Mesenchymal stem cell (in vitro differentiated cells and primary cell): ENCODE data around the gene SPNS2.

Source experiments
- DNase-seq: peaks from one replicate; pipeline ENCODE4 v3.0.0-alpha.2; 2013
- H2AFZ ChIP-seq: one replicate; pipeline ENCODE4 v1.6.1; 2013; ENCODE audit warnings: low read depth, mild to moderate bottlenecking, control low read depth, inconsistent platforms, low read length, moderate library complexity
- H2AK5ac ChIP-seq: 2 replicates; pipeline ENCODE4 v1.6.1; 2013; ENCODE audit warnings: low read length, moderate library complexity, mild to moderate bottlenecking, inconsistent platforms; ENCODE audit not compliant: severe bottlenecking
- H2BK120ac ChIP-seq: one replicate; pipeline ENCODE4 v1.6.1; 2013; ENCODE audit warnings: low read depth, mild to moderate bottlenecking, inconsistent platforms, low read length, moderate library complexity
- H2BK12ac ChIP-seq, 2 experiments: one replicate each; pipeline ENCODE4 v1.6.1; 2013; ENCODE audit warnings: inconsistent platforms in 2 of 2, low read length in 2 of 2, mild to moderate bottlenecking in 2 of 2, moderate library complexity in 2 of 2, control low read depth in 1 of 2
- H2BK15ac ChIP-seq: one replicate; pipeline ENCODE4 v1.6.1; 2013; ENCODE audit warnings: mild to moderate bottlenecking, low read depth, inconsistent platforms; ENCODE audit not compliant: poor library complexity, severe bottlenecking
- H2BK5ac ChIP-seq: 2 replicates; pipeline ENCODE4 v1.6.1; 2013; ENCODE audit warnings: low read depth, mild to moderate bottlenecking, low read length, control low read depth, inconsistent platforms; ENCODE audit not compliant: poor library complexity, severe bottlenecking
- H3K14ac ChIP-seq, 2 experiments: one replicate each; pipeline ENCODE4 v1.6.1; 2013; ENCODE audit warnings: inconsistent platforms in 2 of 2, low read length in 2 of 2, control low read depth in 1 of 2, mild to moderate bottlenecking in 1 of 2, moderate library complexity in 1 of 2
- H3K18ac ChIP-seq, 2 experiments: one replicate each; pipeline ENCODE4 v1.6.1; 2013; ENCODE audit warnings: inconsistent platforms in 2 of 2, low read length in 2 of 2, control low read depth in 1 of 2, low read depth in 1 of 2, mild to moderate bottlenecking in 1 of 2
- H3K23ac ChIP-seq, 2 experiments: one replicate each; pipeline ENCODE4 v1.6.1; 2013; ENCODE audit warnings: inconsistent platforms in 2 of 2, low read length in 2 of 2, mild to moderate bottlenecking in 2 of 2, moderate library complexity in 2 of 2, control low read depth in 1 of 2
- H3K27ac ChIP-seq: 2 replicates; pipeline ENCODE4 v1.5.1; 2013; ENCODE audit warnings: mild to moderate bottlenecking, moderate library complexity, low read length, control low read depth, inconsistent platforms; ENCODE audit not compliant: poor library complexity, severe bottlenecking
- H3K27me3 ChIP-seq, 2 experiments: 2 replicates each; pipeline versions ENCODE4 v1.6.1 to v1.7.0; 2013; ENCODE audit warnings: low read length in 2 of 2, mild to moderate bottlenecking in 2 of 2, moderate library complexity in 2 of 2, control low read depth in 1 of 2, inconsistent platforms in 1 of 2; ENCODE audit not compliant: control insufficient read depth in 1 of 2, insufficient read depth in 1 of 2
- H3K36me3 ChIP-seq, 2 experiments: 2 replicates each; pipeline versions ENCODE4 v1.6.1 to v1.7.0; 2013; ENCODE audit warnings: low read length in 2 of 2, control low read depth in 1 of 2, inconsistent platforms in 1 of 2, low read depth in 1 of 2, mild to moderate bottlenecking in 1 of 2; ENCODE audit not compliant: insufficient read depth in 2 of 2, control insufficient read depth in 1 of 2
- H3K4ac ChIP-seq, 2 experiments: one replicate each; pipeline ENCODE4 v1.6.1; 2013; ENCODE audit warnings: inconsistent platforms in 2 of 2, low read length in 2 of 2, mild to moderate bottlenecking in 2 of 2, moderate library complexity in 2 of 2, control low read depth in 1 of 2, low read depth in 1 of 2
- H3K4me1 ChIP-seq: 2 replicates; pipeline ENCODE4 v1.6.1; 2013; ENCODE audit warnings: low read depth, low read length, control low read depth; ENCODE audit not compliant: control insufficient read depth, insufficient read depth
- H3K4me2 ChIP-seq: 2 replicates; pipeline ENCODE4 v1.6.1; 2013; ENCODE audit warnings: low read length, mild to moderate bottlenecking, inconsistent platforms; ENCODE audit not compliant: poor library complexity, severe bottlenecking
- H3K4me3 ChIP-seq, 2 experiments: 2 replicates each; pipeline versions ENCODE4 v1.5.1 to v1.7.0; 2013; ENCODE audit warnings: low read length in 2 of 2, mild to moderate bottlenecking in 2 of 2, control low read depth in 1 of 2, low read depth in 1 of 2; ENCODE audit not compliant: insufficient read depth in 1 of 2
- H3K79me1 ChIP-seq: replicated peaks from 2 replicates; pipeline ENCODE4 v1.6.1; 2013; ENCODE audit warnings: mild to moderate bottlenecking, control low read depth, low read length, inconsistent platforms; ENCODE audit not compliant: poor library complexity, severe bottlenecking
- H3K9ac ChIP-seq: 2 replicates; pipeline ENCODE4 v1.7.0; 2013; ENCODE audit warnings: mild to moderate bottlenecking, low read length, moderate library complexity
- H3K9me3 ChIP-seq: 2 replicates; pipeline ENCODE4 v1.7.0; 2013; ENCODE audit warnings: mild to moderate bottlenecking, low read length; ENCODE audit not compliant: control insufficient read depth
- H4K8ac ChIP-seq: one replicate; pipeline ENCODE4 v1.6.1; 2013; ENCODE audit warnings: inconsistent platforms, mild to moderate bottlenecking, low read length, moderate library complexity
- H4K91ac ChIP-seq: one replicate; pipeline ENCODE4 v1.6.1; 2013; ENCODE audit warnings: mild to moderate bottlenecking, low read length, inconsistent platforms
- WGBS: methylation state at CpG from one replicate; pipeline ENCODE4 v1.1.7; 2013; ENCODE audit warnings: mixed read lengths; 5-methylcytosine and 5-hydroxymethylcytosine counted together

Gene SPNS2

GRCh38 chr17:4502466-4503154 lies 3.9 kb downstream of the SPNS2 start:
- Histone ChIP-seq H4K8ac (no peak overlapping the region), H2AFZ (no peak overlapping the region), H3K9me3 (no peaks in the 10 kb centered on the region), H3K27me3 (peaks cover 48 to 81% of the 10 kb centered on the region in 2 experiments), H3K4me3 (no peak overlapping the region), H3K36me3 (peaks cover 0 to 18% of the 10 kb centered on the region in 2 experiments), H2BK120ac (no peak overlapping the region), H3K79me1 (no peaks in the 10 kb centered on the region), H3K27ac (no peak overlapping the region), H2AK5ac (no peak overlapping the region), H3K4me1 (peaks cover 37% of the 10 kb centered on the region), H2BK5ac (no peak overlapping the region), H3K23ac (no peak overlapping the region), H3K4ac (no peak overlapping the region), H3K4me2 (no peak overlapping the region), H2BK12ac (no peak overlapping the region), H3K18ac (no peak overlapping the region), H2BK15ac (no peak overlapping the region), H4K91ac (no peak overlapping the region), H3K9ac (no peak overlapping the region), H3K14ac (no peak overlapping the region)
- WGBS: 64% methylated on average over 17 of the region's 18 CpGs
- DNase-seq: no peak

GRCh38 chr17:4503283-4504025 lies 4.8 kb downstream of the SPNS2 start:
- H3K18ac ChIP-seq: no peak overlapping the region
- H3K4ac ChIP-seq: no peak overlapping the region
- no peak overlapping the region for H3K23ac ChIP-seq
- H2AFZ ChIP-seq: no peak overlapping the region
- no peak overlapping the region for H2AK5ac ChIP-seq
- H4K91ac ChIP-seq: no peak overlapping the region
- no peak for DNase-seq
- H3K27me3 ChIP-seq: peaks cover 48 to 77% of the 10 kb centered on the region in 2 experiments
- H3K27ac ChIP-seq: no peak overlapping the region
- no peak overlapping the region for H2BK5ac ChIP-seq
- no peaks in the 10 kb centered on the region for H3K79me1 ChIP-seq
- 46% methylated on average over 2 of the region's 4 CpGs for WGBS
- H3K36me3 ChIP-seq: peaks cover 0 to 22% of the 10 kb centered on the region in 2 experiments
- H3K9me3 ChIP-seq: no peaks in the 10 kb centered on the region
- H3K14ac ChIP-seq: no peak overlapping the region
- H3K9ac ChIP-seq: no peak overlapping the region
- H3K4me1 ChIP-seq: peaks cover 28% of the 10 kb centered on the region
- no peak overlapping the region for H2BK12ac ChIP-seq
- no peak overlapping the region for H3K4me3 ChIP-seq
- H4K8ac ChIP-seq: no peak overlapping the region
- no peak overlapping the region for H2BK120ac ChIP-seq
- no peak overlapping the region for H2BK15ac ChIP-seq
- no peak overlapping the region for H3K4me2 ChIP-seq

GRCh38 chr17:4504188-4504587 lies 5.5 kb downstream of the SPNS2 start:
- Histone ChIP-seq H4K8ac (no peak overlapping the region), H3K9me3 (no peaks in the 10 kb centered on the region), H2BK12ac (no peak overlapping the region), H3K4ac (no peak overlapping the region), H3K79me1 (no peaks in the 10 kb centered on the region), H3K14ac (no peak overlapping the region), H3K27me3 (peaks cover 49 to 81% of the 10 kb centered on the region in 2 experiments), H3K18ac (no peak overlapping the region), H2BK5ac (no peak overlapping the region), H2BK120ac (no peak overlapping the region), H3K4me3 (no peak overlapping the region), H2AFZ (no peak overlapping the region), H3K9ac (no peak overlapping the region), H3K36me3 (peaks cover 0 to 22% of the 10 kb centered on the region in 2 experiments), H3K4me1 (peaks cover 25% of the 10 kb centered on the region), H3K27ac (no peak overlapping the region), H3K4me2 (no peak overlapping the region), H2BK15ac (no peak overlapping the region), H4K91ac (no peak overlapping the region), H2AK5ac (no peak overlapping the region), H3K23ac (no peak overlapping the region)
- WGBS: 87% methylated on average over 5 of the region's 5 CpGs
- DNase-seq: no peak

GRCh38 chr17:4505187-4505586 lies 6.5 kb downstream of the SPNS2 start:
- Histone ChIP-seq H3K27me3 (peaks cover 43 to 81% of the 10 kb centered on the region in 2 experiments), H3K4me2 (no peak overlapping the region), H3K14ac (no peak overlapping the region), H2AFZ (no peak overlapping the region), H2BK120ac (no peak overlapping the region), H2AK5ac (no peak overlapping the region), H2BK15ac (no peak overlapping the region), H3K4me1 (peaks cover 18% of the 10 kb centered on the region), H3K36me3 (peaks cover 0 to 25% of the 10 kb centered on the region in 2 experiments), H3K27ac (no peak overlapping the region), H3K4ac (no peak overlapping the region), H3K4me3 (no peak overlapping the region), H2BK12ac (no peak overlapping the region), H3K18ac (no peak overlapping the region), H3K79me1 (no peaks in the 10 kb centered on the region), H4K8ac (no peak overlapping the region), H3K23ac (no peak overlapping the region), H3K9ac (no peak overlapping the region), H2BK5ac (no peak overlapping the region), H3K9me3 (no peaks in the 10 kb centered on the region), H4K91ac (no peak overlapping the region)
- no peak for DNase-seq
- 96% methylated on average over 5 of the region's 5 CpGs for WGBS
